Pancreas (tissue), 10 donors: ENCODE data around the gene UBE2F. TPM values are rescaled to one million over a fixed set of nuclear protein-coding genes. Genes with fewer than 3 reads are reported as not detected.

ENCODE experiments used
- ATAC-seq, 4 donors: fragments of 200-7000 bp; cut with Tn5 transposase; one replicate each; pipeline versions ENCODE4 v1.8.0 to v1.9.1; 2020; ENCODE audit warnings: mild to moderate bottlenecking in 4 of 4, moderate library complexity in 4 of 4
- DNase-seq, 6 donors: peaks; one replicate each; pipeline ENCODE4 v3.0.0-alpha.2; 2020
- FAIRE-seq: peaks from 2 replicates; lab custom pipeline; 2012; peaks lifted over from hg19 to GRCh38; lab: Jason Lieb, UNC
- H3K27ac ChIP-seq, 4 donors: fragments of 200-600 bp; sonication (generic); 1 replicate in 3 of 4; 2 replicates in 1 of 4; pipeline versions ENCODE4 v1.5.0 to v1.8.0; 2020
- H3K27me3 ChIP-seq, 4 donors: fragments of 200-600 bp; one replicate each; pipeline ENCODE4 v1.8.0; 2021
- H3K36me3 ChIP-seq, 3 donors: fragments of 200-600 bp; sonication (generic) in 1 of 3; one replicate each; pipeline versions ENCODE4 v1.5.0 to v1.8.0; 2020 to 2021
- H3K4me1 ChIP-seq, 3 donors: fragments of 200-600 bp; one replicate each; pipeline ENCODE4 v1.8.0; 2021
- H3K4me3 ChIP-seq, 4 donors: fragments of 200-600 bp; sonication (generic) in 2 of 4; one replicate each; pipeline versions ENCODE4 v1.5.0 to v1.8.0; 2020 to 2021
- H3K9me3 ChIP-seq, 4 donors: fragments of 200-600 bp; one replicate each; pipeline ENCODE4 v1.8.0; 2021
- CTCF ChIP-seq, 4 donors: fragments of 200-600 bp; sonication (generic) in 3 of 4; IDR thresholded peaks; one replicate each; pipeline versions ENCODE4 v1.5.0 to v1.8.0; 2021; ENCODE audit warnings: antibody characterized with exemption in 4 of 4
- WGBS, 2 donors: extraction: QIAGEN DNeasy Blood & Tissue Kit; methylation state at CpG; one replicate each; pipeline ENCODE4 v1.1.7; 2013; 5-methylcytosine and 5-hydroxymethylcytosine counted together
- intact Hi-C, 3 donors: fragments of 100-400 bp; cut with DNase I; formaldehyde crosslinking; loops; one replicate each; pipeline versions ENCODE4 v1.11.1 to v1.14.2; 2022
- polyA plus RNA-seq, 2 donors: library from polyadenylated mRNA; stranded (reverse); fragments of 200-250 nt; gene quantifications; one replicate each; pipeline ENCODE4 v1.2.3, GENCODE V29; 2013
- total RNA-seq, 6 donors: library from RNA; stranded (reverse); fragmentation: NEBNext Ultra II Directional in 4 of 6; extraction: Animal tissue kit (Norgen Biotek cat#: 25700) in 4 of 6; gene quantifications; one replicate each; pipeline versions ENCODE4 v1.2.1 to v1.2.4, GENCODE V29; 2021 to 2023
- donor health status: healthy with polysubstance abuse.
- donor health status: DM: no; HTN: no; CAD: no; lungs with moderate emphysema.
- donor health status: DM: no; HTN: no; CAD: no.
- donor health status: control.
- donor health status: control.
- donor health status: Bipolar disorder and iron deficiency.
- donor health status: DM: yes; HTN: yes; CAD: no.
- donor health status: DM: no; HTN: no; CAD: no.
- donor health status: DM: no; HTN: no; CAD: no.
- donor health status: DM: yes; HTN: yes; CAD: no.

Gene UBE2F
- total and polyA plus RNA-seq, 8 donors: 32.4 to 51.7 (median 40.4) TPM

GRCh38 chr2:237993701-237994100 lies 26.9 kb downstream of the UBE2F start:
- H3K4me1 ChIP-seq: peaks cover 0 to 4% (median 0%) of the 10 kb centered on the region in 3 donors
- no peak overlapping the region for H3K27ac ChIP-seq
- ATAC-seq: no peak
- no peaks in the 10 kb centered on the region for H3K27me3 ChIP-seq
- H3K9me3 ChIP-seq: no peaks in the 10 kb centered on the region
- WGBS, 2 donors: 100% methylated on average over 1 of the region's 1 CpG
- intact Hi-C loops: no loop called here
- no peaks in the 10 kb centered on the region for H3K36me3 ChIP-seq
- no peak for TF ChIP-seq CTCF (IDR thresholded peaks at IDR 0.05)
- no peak overlapping the region for H3K4me3 ChIP-seq
- FAIRE-seq: no peak
- no peak for DNase-seq

- H3K27ac ChIP-seq: no peak overlapping the region
- H3K4me3 ChIP-seq: no peak overlapping the region
- FAIRE-seq: no peak
- H3K4me1 ChIP-seq: peaks cover 0 to 4% (median 0%) of the 10 kb centered on the region in 3 donors
- intact Hi-C loops: no loop called here
- DNase-seq: no peak
- ATAC-seq: no peak
- no peaks in the 10 kb centered on the region for H3K36me3 ChIP-seq
- no peak for TF ChIP-seq CTCF (IDR thresholded peaks at IDR 0.05)
- WGBS, 2 donors: 60 to 68% methylated on average over 2 of the region's 2 CpGs
- no peaks in the 10 kb centered on the region for H3K27me3 ChIP-seq
- no peaks in the 10 kb centered on the region for H3K9me3 ChIP-seq
These were observed 28.2 kb downstream of the UBE2F start for GRCh38 chr2:237995036-237995435.

- TF ChIP-seq CTCF (IDR thresholded peaks at IDR 0.05): no peak
- no peak overlapping the region for H3K27ac ChIP-seq
- H3K9me3 ChIP-seq: no peaks in the 10 kb centered on the region
- no peaks in the 10 kb centered on the region for H3K36me3 ChIP-seq
- H3K27me3 ChIP-seq: no peaks in the 10 kb centered on the region
- WGBS, 2 donors: 49 to 51% methylated on average over 9 of the region's 9 CpGs
- no peak for FAIRE-seq
- DNase-seq: peak in 1 of 6 donors; percentile 11
- H3K4me3 ChIP-seq: no peak overlapping the region
- peaks cover 0 to 4% (median 0%) of the 10 kb centered on the region in 3 donors for H3K4me1 ChIP-seq
- intact Hi-C loops: no loop called here
- peak; percentile 18 to 70 (median 24) for ATAC-seq
These were observed 29.3 kb downstream of the UBE2F start for GRCh38 chr2:237996021-237996593.

- peak in 3 of 4 donors; percentile 46 to 67 (median 56) for ATAC-seq
- Histone ChIP-seq H3K36me3 (no peaks in the 10 kb centered on the region), H3K9me3 (no peaks in the 10 kb centered on the region), H3K4me3 (no peak overlapping the region), H3K4me1 (peaks cover 0 to 4% (median 0%) of the 10 kb centered on the region in 3 donors), H3K27ac (peak overlapping the region in 1 of 4 donors; percentile 40), H3K27me3 (no peaks in the 10 kb centered on the region)
- TF ChIP-seq CTCF (IDR thresholded peaks at IDR 0.05): no peak
- DNase-seq: no peak
- WGBS, 2 donors: 46 to 59% methylated on average over 4 of the region's 4 CpGs
- no peak for FAIRE-seq
- intact Hi-C loops: no loop called here
These were observed 30.7 kb downstream of the UBE2F start for GRCh38 chr2:237997521-237997920.

GRCh38 chr2:237998530-237998929 lies 31.7 kb downstream of the UBE2F start:
- Histone ChIP-seq H3K4me3 (no peak overlapping the region), H3K27me3 (no peaks in the 10 kb centered on the region), H3K9me3 (no peaks in the 10 kb centered on the region), H3K27ac (peak overlapping the region in 2 of 4 donors; percentile 40 to 55), H3K36me3 (no peaks in the 10 kb centered on the region), H3K4me1 (peaks cover 0 to 4% (median 0%) of the 10 kb centered on the region in 3 donors)
- TF ChIP-seq CTCF (IDR thresholded peaks at IDR 0.05): no peak
- FAIRE-seq (no peak), ATAC-seq (peak; percentile 56 to 76 (median 66)), DNase-seq (no peak)
- 41 to 43% methylated on average over 4 of the region's 4 CpGs for WGBS, 2 donors
- intact Hi-C loops: no loop called here
